HepG2 (cell line): Measurements from ENCODE around the gene SIK3. TPM values are rescaled to one million over a fixed set of nuclear protein-coding genes. Genes with fewer than 3 reads are reported as not detected.

Experiments used
- ELF3 ChIP-seq: IDR thresholded peaks from 2 replicates; pipeline ENCODE4 v1.6.1; 2016; ENCODE audit warnings: missing genetic modification reagents, missing compliant biosample characterization
- MTF2 ChIP-seq: sonication (generic); formaldehyde crosslinking; IDR thresholded peaks from 2 replicates; pipeline ENCODE4 v1.5.0; 2020; ENCODE audit warnings: missing genetic modification reagents, borderline replicate concordance
- NFE2L1 ChIP-seq: sonication (generic); formaldehyde crosslinking; IDR thresholded peaks from 2 replicates; pipeline ENCODE4 v1.4.0; 2020; ENCODE audit warnings: missing genetic modification reagents, mild to moderate bottlenecking, borderline replicate concordance
- NFKB2 ChIP-seq: sonication (generic); formaldehyde crosslinking; IDR thresholded peaks from 2 replicates; pipeline ENCODE4 v1.4.0; 2020; ENCODE audit warnings: missing genetic modification reagents, borderline replicate concordance
- NR1H2 ChIP-seq: sonication (generic); formaldehyde crosslinking; IDR thresholded peaks from 2 replicates; pipeline ENCODE4 v1.8.1; 2022; ENCODE audit warnings: low read depth, missing genetic modification reagents, borderline replicate concordance
- RBFOX2 ChIP-seq: fragments of 200-400 bp; formaldehyde crosslinking; IDR thresholded peaks from 2 replicates; pipeline ENCODE4 v1.6.1; 2017; ENCODE audit warnings: low read depth, mild to moderate bottlenecking, low read length
- SALL1 ChIP-seq: sonication (generic); formaldehyde crosslinking; IDR thresholded peaks from 2 replicates; pipeline ENCODE4 v1.8.0; 2022; ENCODE audit warnings: mild to moderate bottlenecking, missing genetic modification reagents
- SKI ChIP-seq: fragments of 450-650 bp; IDR thresholded peaks from one replicate; pipeline ENCODE4 v1.6.1; 2018; ENCODE audit warnings: mild to moderate bottlenecking; ENCODE audit not compliant: partially characterized antibody
- SRSF4 ChIP-seq: fragments of 200-400 bp; formaldehyde crosslinking; IDR thresholded peaks from one replicate; pipeline ENCODE4 v1.6.1; 2018; ENCODE audit warnings: mild to moderate bottlenecking, low read depth, low read length, moderate library complexity; ENCODE audit not compliant: poor library complexity, severe bottlenecking
- ZNF138 ChIP-seq: sonication (generic); formaldehyde crosslinking; IDR thresholded peaks from 2 replicates; pipeline ENCODE4 v1.5.0; 2020; ENCODE audit warnings: mild to moderate bottlenecking, low read depth, missing genetic modification reagents
- ZNF543 ChIP-seq: sonication (generic); formaldehyde crosslinking; IDR thresholded peaks from 2 replicates; pipeline ENCODE4 v1.4.0; 2020; ENCODE audit warnings: mild to moderate bottlenecking, missing genetic modification reagents
- ZNF607 ChIP-seq: sonication (generic); formaldehyde crosslinking; IDR thresholded peaks from 2 replicates; pipeline ENCODE4 v1.5.1; 2020; ENCODE audit warnings: missing genetic modification reagents, mild to moderate bottlenecking, borderline replicate concordance
- ZNF746 ChIP-seq: sonication (generic); formaldehyde crosslinking; IDR thresholded peaks from 2 replicates; pipeline ENCODE4 v1.8.0; 2022; ENCODE audit warnings: mild to moderate bottlenecking, missing genetic modification reagents
- ZNF761 ChIP-seq: sonication (generic); formaldehyde crosslinking; conservative IDR thresholded peaks from 2 replicates; pipeline ENCODE4 v1.4.0; 2020; ENCODE audit warnings: mild to moderate bottlenecking, missing genetic modification reagents
- polyA plus RNA-seq, 8 experiments: library from polyadenylated mRNA; depleted of rRNA in 3 of 8; stranded (reverse) in 7 of 8; unstranded in 1 of 8; fragments of >200 nt; fragmentation: Illumina TruSeq in 4 of 8; extraction: Trizol in 4 of 8; gene quantifications; 2 replicates each; pipeline versions ENCODE4 v1.2.1 to v1.2.3, GENCODE V29; 2011 to 2016; ENCODE audit warnings: low read depth in 4 of 8, missing spikeins in 1 of 8, mixed read lengths in 1 of 8; ENCODE audit not compliant: insufficient read depth in 1 of 8
- total RNA-seq, 5 experiments: library from RNA; depleted of rRNA; stranded (reverse); fragments of >200 nt; fragmentation: Illumina TruSeq; extraction: Trizol; gene quantifications; 2 replicates each; pipeline ENCODE4 v1.2.3, GENCODE V29; 2016; ENCODE audit warnings: low read depth in 1 of 5
- TF ChIP-seq, protein P1 (sequence below): sonication (generic); formaldehyde crosslinking; IDR thresholded peaks from 2 replicates; pipeline ENCODE4 v1.9.0; 2021; ENCODE audit warnings: missing genetic modification reagents, borderline replicate concordance
- TF ChIP-seq, protein P2 (sequence below): IDR thresholded peaks from 2 replicates; pipeline ENCODE4 v1.6.1; 2016; ENCODE audit warnings: low read depth, borderline replicate concordance
- TF ChIP-seq, protein P3 (sequence below): sonication (generic); formaldehyde crosslinking; IDR thresholded peaks from 2 replicates; pipeline ENCODE4 v1.4.0; 2020; ENCODE audit warnings: mild to moderate bottlenecking, missing genetic modification reagents
- TF ChIP-seq, protein P4 (sequence below): sonication (generic); formaldehyde crosslinking; IDR thresholded peaks from 2 replicates; pipeline ENCODE4 v1.4.0; 2020; ENCODE audit warnings: mild to moderate bottlenecking, missing genetic modification reagents

SIK3 gene
- total and polyA plus RNA-seq, 2 of the 13 experiments (the other 11 are each of a cell fraction or from before 2014, with no cell fraction given), result 5.7 to 9.8 TPM

DNA sequence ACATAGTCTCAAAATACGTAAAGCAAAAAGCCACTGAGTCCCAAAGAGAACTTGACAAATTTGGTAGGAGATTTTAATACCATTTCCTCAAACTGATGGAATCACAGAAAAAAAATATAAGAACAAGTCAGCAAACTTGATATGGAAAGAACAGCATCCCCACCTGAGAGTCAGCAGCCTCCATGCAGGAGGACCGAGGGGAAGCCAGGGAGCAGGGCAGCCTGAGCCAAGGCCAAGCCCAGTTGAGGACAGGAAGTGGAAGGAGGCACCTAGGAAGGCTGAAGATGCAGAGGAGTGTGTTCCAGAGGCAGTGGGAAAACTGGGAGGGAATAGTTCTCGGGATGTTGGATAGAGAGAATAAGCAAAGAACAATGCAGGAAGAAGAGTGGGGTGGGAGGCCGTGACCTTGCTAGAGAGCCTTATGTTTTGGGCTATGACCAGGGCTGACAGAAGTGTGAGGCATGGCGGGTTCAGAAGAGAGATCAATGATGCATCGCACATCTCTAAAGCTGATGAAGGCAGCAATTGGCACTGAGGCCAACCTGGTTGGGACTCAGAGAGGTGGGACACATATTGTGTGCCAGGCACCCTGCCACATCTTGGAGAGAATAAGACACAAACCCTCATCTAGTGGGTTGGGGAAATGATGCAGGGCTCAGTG lies 290.5 kb downstream of the SIK3 start (continued):
- TF ChIP-seq, protein P1, sequence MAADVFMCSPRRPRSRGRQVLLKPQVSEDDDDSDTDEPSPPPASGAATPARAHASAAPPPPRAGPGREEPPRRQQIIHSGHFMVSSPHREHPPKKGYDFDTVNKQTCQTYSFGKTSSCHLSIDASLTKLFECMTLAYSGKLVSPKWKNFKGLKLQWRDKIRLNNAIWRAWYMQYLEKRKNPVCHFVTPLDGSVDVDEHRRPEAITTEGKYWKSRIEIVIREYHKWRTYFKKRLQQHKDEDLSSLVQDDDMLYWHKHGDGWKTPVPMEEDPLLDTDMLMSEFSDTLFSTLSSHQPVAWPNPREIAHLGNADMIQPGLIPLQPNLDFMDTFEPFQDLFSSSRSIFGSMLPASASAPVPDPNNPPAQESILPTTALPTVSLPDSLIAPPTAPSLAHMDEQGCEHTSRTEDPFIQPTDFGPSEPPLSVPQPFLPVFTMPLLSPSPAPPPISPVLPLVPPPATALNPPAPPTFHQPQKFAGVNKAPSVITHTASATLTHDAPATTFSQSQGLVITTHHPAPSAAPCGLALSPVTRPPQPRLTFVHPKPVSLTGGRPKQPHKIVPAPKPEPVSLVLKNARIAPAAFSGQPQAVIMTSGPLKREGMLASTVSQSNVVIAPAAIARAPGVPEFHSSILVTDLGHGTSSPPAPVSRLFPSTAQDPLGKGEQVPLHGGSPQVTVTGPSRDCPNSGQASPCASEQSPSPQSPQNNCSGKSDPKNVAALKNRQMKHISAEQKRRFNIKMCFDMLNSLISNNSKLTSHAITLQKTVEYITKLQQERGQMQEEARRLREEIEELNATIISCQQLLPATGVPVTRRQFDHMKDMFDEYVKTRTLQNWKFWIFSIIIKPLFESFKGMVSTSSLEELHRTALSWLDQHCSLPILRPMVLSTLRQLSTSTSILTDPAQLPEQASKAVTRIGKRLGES (CRISPR knock-in tag), result no peak
- TF ChIP-seq RBFOX2 (peak; percentile 43; the same call in 1 of the 2 replicates), SKI (no peak), ELF3 (CRISPR knock-in tag) (no peak), NFKB2 (CRISPR knock-in tag) (0 out of 2 replicates have a peak, but pooled peaks have one; percentile 51), ZNF761 (CRISPR knock-in tag) (0 out of 2 replicates have a peak, but pooled peaks have one; percentile 20), SALL1 (CRISPR knock-in tag) (peak; percentile 56; the same call in 1 of the 2 replicates), ZNF543 (CRISPR knock-in tag) (0 out of 2 replicates have a peak, but pooled peaks have one; percentile 9), MTF2 (no peak), NFE2L1 (CRISPR knock-in tag) (no peak), NR1H2 (CRISPR knock-in tag) (peak; percentile 65; the same call in 1 of the 2 replicates), SRSF4 (no peak), ZNF746 (no peak), ZNF607 (CRISPR knock-in tag) (0 out of 2 replicates have a peak, but pooled peaks have one; percentile 40), ZNF138 (CRISPR knock-in tag) (peak; percentile 72; the same call in 1 of the 2 replicates)
- TF ChIP-seq, protein P2, sequence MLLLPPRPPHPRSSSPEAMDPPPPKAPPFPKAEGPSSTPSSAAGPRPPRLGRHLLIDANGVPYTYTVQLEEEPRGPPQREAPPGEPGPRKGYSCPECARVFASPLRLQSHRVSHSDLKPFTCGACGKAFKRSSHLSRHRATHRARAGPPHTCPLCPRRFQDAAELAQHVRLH (CRISPR knock-in tag), result no peak
- TF ChIP-seq, protein P3, sequence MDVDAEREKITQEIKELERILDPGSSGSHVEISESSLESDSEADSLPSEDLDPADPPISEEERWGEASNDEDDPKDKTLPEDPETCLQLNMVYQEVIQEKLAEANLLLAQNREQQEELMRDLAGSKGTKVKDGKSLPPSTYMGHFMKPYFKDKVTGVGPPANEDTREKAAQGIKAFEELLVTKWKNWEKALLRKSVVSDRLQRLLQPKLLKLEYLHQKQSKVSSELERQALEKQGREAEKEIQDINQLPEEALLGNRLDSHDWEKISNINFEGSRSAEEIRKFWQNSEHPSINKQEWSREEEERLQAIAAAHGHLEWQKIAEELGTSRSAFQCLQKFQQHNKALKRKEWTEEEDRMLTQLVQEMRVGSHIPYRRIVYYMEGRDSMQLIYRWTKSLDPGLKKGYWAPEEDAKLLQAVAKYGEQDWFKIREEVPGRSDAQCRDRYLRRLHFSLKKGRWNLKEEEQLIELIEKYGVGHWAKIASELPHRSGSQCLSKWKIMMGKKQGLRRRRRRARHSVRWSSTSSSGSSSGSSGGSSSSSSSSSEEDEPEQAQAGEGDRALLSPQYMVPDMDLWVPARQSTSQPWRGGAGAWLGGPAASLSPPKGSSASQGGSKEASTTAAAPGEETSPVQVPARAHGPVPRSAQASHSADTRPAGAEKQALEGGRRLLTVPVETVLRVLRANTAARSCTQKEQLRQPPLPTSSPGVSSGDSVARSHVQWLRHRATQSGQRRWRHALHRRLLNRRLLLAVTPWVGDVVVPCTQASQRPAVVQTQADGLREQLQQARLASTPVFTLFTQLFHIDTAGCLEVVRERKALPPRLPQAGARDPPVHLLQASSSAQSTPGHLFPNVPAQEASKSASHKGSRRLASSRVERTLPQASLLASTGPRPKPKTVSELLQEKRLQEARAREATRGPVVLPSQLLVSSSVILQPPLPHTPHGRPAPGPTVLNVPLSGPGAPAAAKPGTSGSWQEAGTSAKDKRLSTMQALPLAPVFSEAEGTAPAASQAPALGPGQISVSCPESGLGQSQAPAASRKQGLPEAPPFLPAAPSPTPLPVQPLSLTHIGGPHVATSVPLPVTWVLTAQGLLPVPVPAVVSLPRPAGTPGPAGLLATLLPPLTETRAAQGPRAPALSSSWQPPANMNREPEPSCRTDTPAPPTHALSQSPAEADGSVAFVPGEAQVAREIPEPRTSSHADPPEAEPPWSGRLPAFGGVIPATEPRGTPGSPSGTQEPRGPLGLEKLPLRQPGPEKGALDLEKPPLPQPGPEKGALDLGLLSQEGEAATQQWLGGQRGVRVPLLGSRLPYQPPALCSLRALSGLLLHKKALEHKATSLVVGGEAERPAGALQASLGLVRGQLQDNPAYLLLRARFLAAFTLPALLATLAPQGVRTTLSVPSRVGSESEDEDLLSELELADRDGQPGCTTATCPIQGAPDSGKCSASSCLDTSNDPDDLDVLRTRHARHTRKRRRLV (CRISPR knock-in tag), result no peak
- TF ChIP-seq, protein P4, sequence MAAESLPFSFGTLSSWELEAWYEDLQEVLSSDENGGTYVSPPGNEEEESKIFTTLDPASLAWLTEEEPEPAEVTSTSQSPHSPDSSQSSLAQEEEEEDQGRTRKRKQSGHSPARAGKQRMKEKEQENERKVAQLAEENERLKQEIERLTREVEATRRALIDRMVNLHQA (CRISPR knock-in tag), result no peak
